GM12878 (cell line): ENCODE measurements around the gene KLHL22. TPM values are rescaled to one million over a fixed set of nuclear protein-coding genes. Genes with fewer than 3 reads are reported as not detected.

Source experiments
- BCL11A ChIP-seq: IDR thresholded peaks from 2 replicates; pipeline ENCODE4 v1.6.1; 2011; ENCODE audit warnings: low read depth, low read length
- CHD1 ChIP-seq: IDR thresholded peaks from 2 replicates; pipeline ENCODE4 v1.6.1; 2012; ENCODE audit warnings: low read depth, low read length, improper control_type of control experiment
- E4F1 ChIP-seq: fragments of 450-650 bp; IDR thresholded peaks from 2 replicates; pipeline ENCODE4 v1.6.1; 2018; ENCODE audit warnings: borderline replicate concordance, mild to moderate bottlenecking; ENCODE audit not compliant: partially characterized antibody
- FOXK2 ChIP-seq: fragments of 450-650 bp; IDR thresholded peaks from 2 replicates; pipeline ENCODE4 v1.6.1; 2017; ENCODE audit warnings: mild to moderate bottlenecking, moderate library complexity
- HDAC2 ChIP-seq: fragments of 200-600 bp; sonication (generic); IDR thresholded peaks from 2 replicates; pipeline ENCODE4 v1.6.1; 2017
- HDGF ChIP-seq: fragments of 450-650 bp; IDR thresholded peaks from 2 replicates; pipeline ENCODE4 v1.6.1; 2016; ENCODE audit warnings: antibody characterized with exemption
- HSF1 ChIP-seq: fragments of 150-350 bp; IDR thresholded peaks from 2 replicates; pipeline ENCODE4 v1.6.1; 2014; ENCODE audit warnings: mild to moderate bottlenecking, low read depth, low read length
- IKZF1 ChIP-seq: fragments of 450-650 bp; conservative IDR thresholded peaks from 2 replicates; pipeline ENCODE4 v1.6.1; 2017; ENCODE audit warnings: antibody characterized with exemption, mild to moderate bottlenecking
- IKZF2 ChIP-seq, 2 experiments: fragments of 450-650 bp; IDR thresholded peaks; 2 replicates each; pipeline ENCODE4 v1.6.1; 2017; ENCODE audit warnings: mild to moderate bottlenecking in 2 of 2, moderate library complexity in 2 of 2
- JUNB ChIP-seq: IDR thresholded peaks from 2 replicates; pipeline ENCODE4 v1.6.1; 2016; ENCODE audit warnings: antibody characterized with exemption, mild to moderate bottlenecking
- MEF2A ChIP-seq: IDR thresholded peaks from 2 replicates; pipeline ENCODE4 v1.6.1; 2011; ENCODE audit warnings: low read depth, mild to moderate bottlenecking, low read length, moderate library complexity; ENCODE audit not compliant: insufficient read depth
- MTA2 ChIP-seq: fragments of 450-650 bp; IDR thresholded peaks from 2 replicates; pipeline ENCODE4 v1.6.1; 2016; ENCODE audit warnings: low read depth, mild to moderate bottlenecking, moderate library complexity
- NFIC ChIP-seq: IDR thresholded peaks from 2 replicates; pipeline ENCODE4 v1.6.1; 2012; ENCODE audit warnings: low read depth, mild to moderate bottlenecking, inconsistent platforms, low read length, moderate library complexity
- NFYA ChIP-seq: IDR thresholded peaks from 2 replicates; pipeline ENCODE4 v1.6.1; 2011; ENCODE audit warnings: low read depth, mild to moderate bottlenecking, low read length, improper control_type of control experiment, borderline replicate concordance
- NR2C2 ChIP-seq: IDR thresholded peaks from 2 replicates; pipeline ENCODE4 v1.6.1; 2011; ENCODE audit warnings: borderline replicate concordance, low read depth; ENCODE audit not compliant: control insufficient read depth, insufficient read length
- PAX5 ChIP-seq: IDR thresholded peaks from 2 replicates; pipeline ENCODE4 v1.6.1; 2011; ENCODE audit warnings: low read depth, low read length, borderline replicate concordance
- PBX3 ChIP-seq: IDR thresholded peaks from 2 replicates; pipeline ENCODE4 v1.6.1; 2011; ENCODE audit warnings: mild to moderate bottlenecking, low read depth, low read length, moderate library complexity; ENCODE audit not compliant: insufficient replicate concordance
- POLR2AphosphoS2 ChIP-seq: IDR thresholded peaks from 2 replicates; pipeline ENCODE4 v1.6.1; 2011; ENCODE audit warnings: low read depth, mild to moderate bottlenecking, low read length, improper control_type of control experiment, moderate library complexity
- RUNX3 ChIP-seq: IDR thresholded peaks from 2 replicates; pipeline ENCODE4 v1.6.1; 2012; ENCODE audit warnings: low read length, inconsistent platforms
- SMARCA5 ChIP-seq: fragments of 450-650 bp; IDR thresholded peaks from 2 replicates; pipeline ENCODE4 v1.6.1; 2017; ENCODE audit warnings: mild to moderate bottlenecking
- SMC3 ChIP-seq: IDR thresholded peaks from 2 replicates; pipeline ENCODE4 v1.6.1; 2011; ENCODE audit warnings: low read length, improper control_type of control experiment, borderline replicate concordance
- SUPT20H ChIP-seq: IDR thresholded peaks from 2 replicates; pipeline ENCODE4 v1.6.1; 2011; ENCODE audit warnings: low read depth, mild to moderate bottlenecking, low read length, moderate library complexity, borderline replicate concordance; ENCODE audit not compliant: control insufficient read depth
- TCF7 ChIP-seq: IDR thresholded peaks from 2 replicates; pipeline ENCODE4 v1.6.1; 2014; ENCODE audit warnings: antibody characterized with exemption, borderline replicate concordance
- ZNF592 ChIP-seq: fragments of 450-650 bp; IDR thresholded peaks from 2 replicates; pipeline ENCODE4 v1.6.1; 2017; ENCODE audit warnings: mild to moderate bottlenecking, moderate library complexity
- polyA plus RNA-seq, 11 experiments: library from polyadenylated mRNA; depleted of rRNA in 4 of 11; unstranded in 6 of 11; stranded (reverse) in 5 of 11; fragments of >200 nt; fragmentation: Nextera tagmentation in 4 of 11; fragmentation: Illumina TruSeq in 1 of 11; extraction: Ambion mirVana in 4 of 11; extraction: Trizol in 1 of 11; gene quantifications; 1 replicate in 1 of 11; 2 replicates in 10 of 11; pipeline versions ENCODE4 v1.2.1 to v1.2.3, GENCODE V29; 2011 to 2016; ENCODE audit warnings: inconsistent platforms in 2 of 11, missing spikeins in 2 of 11, low read depth in 1 of 11
- total RNA-seq, 4 experiments: library from RNA; depleted of rRNA in 3 of 4; stranded (reverse); fragments of >200 nt in 3 of 4; fragmentation: Illumina TruSeq in 1 of 4; extraction: Trizol in 1 of 4; gene quantifications; 2 replicates each; pipeline versions ENCODE4 v1.2.1 to v1.2.3, GENCODE V29; 2013 to 2021

The KLHL22 gene
- total and polyA plus RNA-seq, 10 of the 15 experiments (the other 5 are each of a cell fraction or from before 2014, with no cell fraction given) = 0.06 to 22.1 (median 14.2) TPM

GRCh38 chr22:20524004-20524481 is 28.4 kb upstream of the KLHL22 start (continued):
- TF ChIP-seq NR2C2 (no peak), TCF7 (peak; percentile 68), SUPT20H (no peak), IKZF2 (IDR thresholded peaks at IDR 0.05) (peak in 1 of 2 experiments; percentile 30; a peak in 1 of 4 replicates), CHD1 (no peak), HDAC2 (no peak), MEF2A (no peak), JUNB (0 out of 2 replicates have a peak, but pooled peaks have one; percentile 16), PBX3 (no peak), NFYA (no peak), IKZF1 (no peak), POLR2AphosphoS2 (no peak), NFIC (0 out of 2 replicates have a peak, but pooled peaks have one; percentile 21), HDGF (no peak), ZNF592 (no peak), PAX5 (peak; percentile 19; the same call in 1 of the 2 replicates), MTA2 (no peak), SMC3 (no peak), RUNX3 (peak; percentile 66), HSF1 (no peak), SMARCA5 (no peak), BCL11A (no peak), E4F1 (no peak), FOXK2 (no peak)
